Effector memory CD4-positive, alpha-beta T cell (primary cell): ENCODE data around the gene POMP.
"Not testable (repeated sequence)": the region's sequence is repeated elsewhere in the genome, so short reads cannot be mapped to it uniquely, and the experiment has no call there.

Experiments
- DNase-seq, 3 donors: peaks; one replicate each; pipeline ENCODE4 v3.0.0-alpha.2; 2020
- H3K27ac ChIP-seq: 2 replicates; pipeline ENCODE4 v1.7.0; 2013; ENCODE audit warnings: mild to moderate bottlenecking, low read length, moderate library complexity; ENCODE audit not compliant: insufficient read depth, poor library complexity, severe bottlenecking
- H3K27me3 ChIP-seq: replicated peaks from 2 replicates; pipeline ENCODE4 v1.7.0; 2013; ENCODE audit warnings: mild to moderate bottlenecking, low read length; ENCODE audit not compliant: insufficient read depth, control insufficient read depth, poor library complexity, severe bottlenecking
- H3K36me3 ChIP-seq: 2 replicates; pipeline ENCODE4 v1.7.0; 2013; ENCODE audit warnings: mild to moderate bottlenecking, low read length, moderate library complexity; ENCODE audit not compliant: control insufficient read depth, insufficient read depth
- H3K4me1 ChIP-seq: 2 replicates; pipeline ENCODE4 v1.7.0; 2013; ENCODE audit warnings: low read length, mild to moderate bottlenecking; ENCODE audit not compliant: control insufficient read depth, insufficient read depth, poor library complexity, severe bottlenecking
- H3K4me3 ChIP-seq: 2 replicates; pipeline ENCODE4 v1.7.0; 2013; ENCODE audit warnings: low read length, low read depth, mild to moderate bottlenecking; ENCODE audit not compliant: insufficient read depth, poor library complexity, severe bottlenecking
- H3K9me3 ChIP-seq: 2 replicates; pipeline ENCODE4 v1.7.0; 2013; ENCODE audit warnings: mild to moderate bottlenecking, low read length, moderate library complexity; ENCODE audit not compliant: control insufficient read depth

Gene POMP

DNA sequence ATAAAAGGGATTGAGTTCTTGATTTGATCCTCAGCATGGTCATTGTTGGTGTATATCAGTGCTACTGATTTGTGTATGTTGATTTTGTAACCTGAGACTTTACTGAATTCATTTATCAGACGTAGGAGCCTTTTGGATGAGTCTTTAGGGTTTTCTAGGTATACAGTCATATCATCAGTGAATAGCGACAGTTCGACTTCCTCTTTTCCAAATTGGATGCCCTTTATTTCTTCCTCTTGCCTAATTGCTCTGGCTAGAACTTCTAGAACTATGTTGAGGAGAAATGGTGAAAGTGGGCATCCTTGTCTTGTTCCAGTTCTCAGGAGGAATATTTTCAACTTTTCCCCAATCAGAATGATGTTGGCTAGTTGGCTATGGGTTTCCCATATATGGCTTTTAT, 27.0 kb downstream of the POMP start:
- no peak for DNase-seq
- Histone ChIP-seq H3K27ac (no peak overlapping the region), H3K4me1 (no peaks in the 10 kb centered on the region), H3K4me3 (no peak overlapping the region), H3K27me3 (no peaks in the 10 kb centered on the region), H3K36me3 (no peaks in the 10 kb centered on the region), H3K9me3 (no peaks in the 10 kb centered on the region)

DNA sequence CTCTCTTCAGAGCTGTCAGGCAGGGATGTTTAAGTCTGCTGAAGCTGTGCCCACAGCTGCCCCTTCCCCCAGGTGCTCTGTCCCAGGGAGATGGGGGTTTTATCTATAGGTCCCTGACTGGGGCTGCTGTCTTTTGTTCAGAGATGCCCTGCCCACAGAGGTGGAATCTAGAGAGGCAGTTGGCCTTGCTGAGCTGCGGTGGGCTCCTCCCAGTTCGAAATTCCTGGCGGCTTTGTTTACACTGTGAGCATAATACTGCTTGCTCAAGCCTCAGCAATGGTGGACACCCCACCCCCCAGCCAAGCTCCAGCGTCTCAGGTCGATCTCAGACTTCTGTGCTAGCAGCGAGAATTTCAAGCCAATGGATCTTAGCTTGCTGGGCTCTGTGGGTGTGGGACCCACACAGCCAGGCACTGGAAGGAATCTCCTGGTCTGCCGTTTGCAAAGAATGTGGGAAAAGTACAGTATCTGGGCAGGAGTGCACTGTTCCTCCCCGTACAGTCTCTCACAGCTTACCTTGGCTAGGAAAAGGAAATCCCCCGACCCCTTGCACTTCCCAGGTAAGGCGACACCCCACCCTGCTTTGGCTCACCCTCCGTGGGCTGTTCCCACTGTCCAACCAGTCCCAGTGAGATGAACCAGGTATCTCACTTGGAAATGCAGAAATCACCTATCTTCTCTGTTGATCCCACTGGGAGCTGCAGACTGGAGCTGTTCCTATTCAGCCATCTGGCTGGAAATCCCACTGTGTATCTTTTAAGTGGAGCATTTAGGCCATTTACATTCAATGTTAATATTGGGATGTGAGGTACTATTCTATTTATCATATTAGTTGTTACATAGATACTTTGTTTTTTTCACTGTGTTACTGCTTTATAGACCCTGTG, 34.9 kb downstream of the POMP start:
- not testable (repeated sequence) for DNase-seq, H3K4me3 ChIP-seq, H3K36me3 ChIP-seq, H3K9me3 ChIP-seq, H3K4me1 ChIP-seq, H3K27ac ChIP-seq, H3K27me3 ChIP-seq

DNA sequence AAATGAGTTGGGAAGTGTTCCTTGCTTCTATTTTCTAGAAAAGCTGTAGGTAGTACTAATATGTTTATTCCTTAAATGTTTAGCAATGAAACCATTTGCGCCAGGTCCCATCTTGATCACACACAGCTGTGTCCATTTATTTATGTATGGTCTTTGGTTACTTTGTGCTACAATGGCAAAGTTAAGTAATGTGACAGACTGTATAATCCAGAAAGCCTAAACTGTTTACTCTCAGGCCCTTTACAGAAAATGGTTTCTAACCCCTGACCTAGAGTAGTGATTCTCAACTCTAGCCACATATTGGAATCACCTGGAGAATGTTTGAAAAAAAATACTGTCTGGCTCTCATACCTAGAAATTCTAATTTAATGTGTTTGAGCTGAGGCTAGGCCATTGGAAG, 38.5 kb downstream of the POMP start:
- DNase-seq, result no peak
- Histone ChIP-seq H3K9me3 (no peaks in the 10 kb centered on the region), H3K27me3 (no peaks in the 10 kb centered on the region), H3K36me3 (peaks cover 26% of the 10 kb centered on the region), H3K4me3 (no peak overlapping the region), H3K27ac (no peak overlapping the region), H3K4me1 (no peaks in the 10 kb centered on the region)

DNA sequence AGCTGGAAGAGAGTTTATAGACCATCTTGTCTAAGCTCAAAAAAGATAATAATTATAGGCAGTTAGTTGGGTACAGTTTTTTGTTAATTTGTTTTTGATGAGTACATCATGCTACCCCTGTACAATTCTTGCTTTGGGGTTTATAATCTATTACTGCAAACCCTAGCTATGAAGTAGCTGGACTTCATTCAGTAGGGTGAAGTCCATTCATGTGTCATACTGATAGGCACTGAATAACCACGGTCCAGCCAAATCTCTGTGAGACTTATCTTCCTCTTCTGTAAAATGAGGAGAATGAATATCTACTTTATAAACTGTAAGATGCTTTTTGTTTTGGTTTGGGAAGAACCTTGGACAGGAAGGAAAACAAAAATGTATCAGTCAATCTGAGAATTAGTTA, 40.3 kb downstream of the POMP start:
- no peak overlapping the region for H3K4me3 ChIP-seq
- no peaks in the 10 kb centered on the region for H3K27me3 ChIP-seq
- no peak overlapping the region for H3K27ac ChIP-seq
- no peaks in the 10 kb centered on the region for H3K4me1 ChIP-seq
- H3K9me3 ChIP-seq, result no peaks in the 10 kb centered on the region
- DNase-seq, result no peak
- H3K36me3 ChIP-seq, result peaks cover 30% of the 10 kb centered on the region

DNA sequence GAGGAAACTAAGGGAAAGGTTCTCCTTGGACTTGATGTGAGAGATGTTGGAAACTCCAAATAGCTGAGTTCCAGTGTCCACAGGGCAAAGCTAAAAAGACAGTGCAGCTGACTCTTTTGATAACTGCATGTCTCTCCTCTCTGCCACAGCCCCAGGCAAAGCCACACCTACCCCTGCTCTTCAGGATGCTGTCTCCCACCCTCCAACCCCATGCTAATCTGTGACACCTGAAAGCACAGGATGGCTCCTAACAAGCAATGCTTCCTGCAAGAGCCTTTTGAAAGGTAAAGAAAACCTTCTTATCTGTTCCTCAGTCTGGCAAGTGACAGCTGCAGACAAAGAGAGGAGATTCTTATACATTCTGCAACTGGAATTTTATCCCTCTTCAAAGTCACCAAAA, 45.4 kb downstream of the POMP start:
- no peak for DNase-seq
- peaks cover 27% of the 10 kb centered on the region for H3K36me3 ChIP-seq
- H3K4me3 ChIP-seq, result no peak overlapping the region
- no peaks in the 10 kb centered on the region for H3K9me3 ChIP-seq
- no peaks in the 10 kb centered on the region for H3K4me1 ChIP-seq
- H3K27ac ChIP-seq, result no peak overlapping the region
- H3K27me3 ChIP-seq, result no peaks in the 10 kb centered on the region

DNA sequence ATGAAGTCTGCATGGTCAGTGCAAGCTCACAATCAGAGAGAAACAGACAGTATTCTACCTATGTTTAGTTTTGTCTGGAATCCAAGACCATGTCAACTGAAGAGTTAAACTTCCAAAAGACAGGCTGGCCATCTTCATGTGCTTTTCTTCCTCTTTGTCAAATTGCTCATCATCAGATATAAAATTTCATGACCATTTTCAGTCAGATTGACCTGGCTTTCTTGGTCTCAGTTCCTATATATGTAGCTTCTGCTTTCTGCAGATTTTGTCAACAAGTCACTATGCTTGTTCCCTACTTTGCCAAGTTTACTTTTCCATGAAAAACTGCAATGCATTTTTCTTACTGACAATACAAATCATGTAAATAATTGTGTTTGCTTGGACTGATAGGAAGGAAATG, 46.0 kb downstream of the POMP start:
- Histone ChIP-seq H3K27ac (no peak overlapping the region), H3K4me3 (no peak overlapping the region), H3K4me1 (no peaks in the 10 kb centered on the region), H3K9me3 (no peaks in the 10 kb centered on the region), H3K27me3 (no peaks in the 10 kb centered on the region), H3K36me3 (peaks cover 26% of the 10 kb centered on the region)
- no peak for DNase-seq

DNA sequence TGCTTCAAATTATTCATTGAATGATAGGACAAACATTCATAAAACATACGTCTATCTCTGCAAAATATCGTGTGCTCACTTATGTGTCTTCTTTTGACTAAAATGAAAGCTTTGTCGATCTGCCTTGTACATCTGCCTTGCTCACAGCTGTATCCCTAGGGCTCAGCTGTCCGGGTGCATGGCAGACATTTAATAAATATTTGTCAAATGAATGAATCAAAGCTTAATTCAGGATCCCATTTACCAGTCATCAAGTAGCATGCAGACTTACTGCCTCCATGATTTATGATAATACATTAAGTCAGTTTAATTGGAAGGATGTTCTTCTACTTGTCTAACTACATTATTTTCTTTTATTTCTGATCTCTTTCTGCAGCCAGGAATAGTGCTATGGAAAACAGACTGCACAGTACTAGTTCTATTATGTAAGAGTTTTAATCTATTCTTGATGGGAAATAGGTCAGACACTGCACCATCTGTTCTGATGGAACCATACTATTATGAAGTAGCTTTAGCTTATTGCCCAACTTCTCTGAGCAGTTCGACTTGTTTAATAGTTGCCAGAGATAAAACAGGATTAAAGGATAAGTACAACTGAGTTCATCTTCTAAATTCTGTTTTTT, 46.6 kb downstream of the POMP start:
- H3K27me3 ChIP-seq, result no peaks in the 10 kb centered on the region
- no peaks in the 10 kb centered on the region for H3K4me1 ChIP-seq
- no peak overlapping the region for H3K27ac ChIP-seq
- H3K9me3 ChIP-seq, result no peaks in the 10 kb centered on the region
- DNase-seq, result no peak
- peaks cover 28% of the 10 kb centered on the region for H3K36me3 ChIP-seq
- H3K4me3 ChIP-seq, result no peak overlapping the region

DNA sequence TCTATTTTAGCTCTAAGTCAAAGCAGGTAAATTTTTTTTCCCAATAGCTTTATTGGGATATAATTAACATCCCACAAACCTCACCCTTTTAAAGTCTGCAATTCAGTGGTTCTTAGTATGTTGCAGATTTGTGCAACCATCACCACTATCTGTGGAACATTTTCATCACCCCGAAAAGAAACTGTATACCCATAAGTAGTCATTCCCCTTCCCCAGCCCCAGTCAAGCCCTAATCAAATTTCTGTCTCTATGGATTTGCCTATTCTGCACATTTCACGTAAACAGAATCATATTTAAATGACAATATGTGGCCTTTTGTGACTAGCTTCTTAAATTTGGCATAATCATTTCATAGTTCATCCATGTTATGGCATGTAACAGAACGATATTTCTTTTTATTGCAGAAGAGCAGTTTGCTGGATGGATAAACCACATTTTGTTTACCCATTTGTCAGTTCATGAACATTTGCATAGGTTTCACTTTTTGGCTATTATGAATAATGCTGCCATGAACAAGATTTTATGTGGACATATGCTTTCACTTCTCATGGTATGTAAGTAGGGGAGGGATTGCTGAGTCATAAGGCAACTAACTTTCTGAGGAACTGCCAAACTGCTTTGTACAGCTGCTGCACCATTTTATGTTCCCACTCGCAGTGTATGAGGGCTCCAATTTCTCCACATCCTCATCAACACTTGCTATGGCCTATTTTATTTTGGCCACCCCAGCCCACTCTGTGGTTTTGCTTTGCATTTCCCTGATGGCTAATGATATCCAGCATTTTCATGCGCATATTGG, 48.9 kb downstream of the POMP start:
- H3K36me3 ChIP-seq, result peaks cover 19% of the 10 kb centered on the region
- no peak overlapping the region for H3K4me3 ChIP-seq
- H3K27me3 ChIP-seq, result no peaks in the 10 kb centered on the region
- H3K27ac ChIP-seq, result no peak overlapping the region
- H3K9me3 ChIP-seq, result no peaks in the 10 kb centered on the region
- no peak for DNase-seq
- H3K4me1 ChIP-seq, result no peaks in the 10 kb centered on the region

DNA sequence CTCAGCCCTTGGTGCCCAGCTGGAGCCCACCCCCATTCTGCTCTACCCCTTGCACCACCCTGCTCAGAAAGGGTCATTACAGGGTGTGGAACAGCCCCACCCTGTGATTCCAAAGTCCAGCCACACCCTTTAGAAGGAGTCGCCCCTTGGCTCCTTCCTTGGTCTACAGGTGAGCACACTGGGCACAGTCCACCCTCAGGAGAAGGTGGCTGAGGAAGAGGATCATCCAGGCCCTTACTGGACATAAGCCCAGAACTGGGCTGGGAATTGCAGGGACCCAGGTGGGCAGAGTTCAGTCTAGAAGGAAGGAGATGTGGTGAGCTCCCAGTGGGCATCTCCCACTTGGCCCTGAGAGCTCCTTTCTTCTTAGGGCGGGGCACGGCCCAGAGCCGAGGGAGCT, 51.2 kb downstream of the POMP start:
- H3K9me3 ChIP-seq, result no peaks in the 10 kb centered on the region
- no peaks in the 10 kb centered on the region for H3K4me1 ChIP-seq
- H3K27me3 ChIP-seq, result no peaks in the 10 kb centered on the region
- no peak overlapping the region for H3K27ac ChIP-seq
- H3K36me3 ChIP-seq, result peaks cover 14% of the 10 kb centered on the region
- H3K4me3 ChIP-seq, result no peak overlapping the region
- no peak for DNase-seq

DNA sequence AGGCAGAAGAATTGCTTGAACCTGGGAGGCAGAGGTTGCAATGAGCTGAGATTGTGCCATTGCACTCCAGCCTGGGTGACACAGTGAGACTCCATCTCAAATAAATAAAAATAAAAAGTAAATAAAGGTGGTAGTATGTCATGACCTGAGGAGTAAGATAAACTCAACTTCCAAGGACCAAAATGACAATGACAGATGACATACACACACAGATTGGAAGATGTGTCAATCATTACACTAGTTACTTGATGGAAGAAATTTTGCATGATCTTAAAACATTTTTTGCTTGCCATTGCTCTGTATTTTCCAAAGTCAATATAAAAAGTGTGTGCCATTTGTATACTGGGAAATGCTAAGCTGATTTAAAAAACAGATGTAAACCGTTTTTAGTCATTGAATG, 55.7 kb downstream of the POMP start:
- DNase-seq, result no peak
- Histone ChIP-seq H3K4me1 (peaks cover 10% of the 10 kb centered on the region), H3K9me3 (no peaks in the 10 kb centered on the region), H3K27me3 (no peaks in the 10 kb centered on the region), H3K36me3 (peaks cover 7% of the 10 kb centered on the region), H3K4me3 (no peak overlapping the region), H3K27ac (no peak overlapping the region)
